GM13977 (cell line): ENCODE data around the gene FAF2.

ENCODE experiments used
- DNase-seq: peaks from one replicate; pipeline ENCODE4 v3.0.0; 2012; ENCODE audit warnings: low spot score
- in situ Hi-C: fragments of 300-500 bp; cut with MboI; formaldehyde crosslinking; loops from one replicate; pipeline ENCODE4 v1.12.0; 2022; ENCODE audit warnings: low sequenced_read_pairs, low pct_unique_long_range_greater_than_20kb, mixed read lengths, inconsistent platforms; ENCODE audit not compliant: unreplicated experiment
- TF ChIP-seq, protein P1 (sequence below): IDR thresholded peaks from 2 replicates; pipeline ENCODE4 v1.5.1; 2012; ENCODE audit warnings: mild to moderate bottlenecking, control low read depth; ENCODE audit not compliant: insufficient read depth; ENCODE audit errors: extremely low read depth, missing control alignments

The FAF2 gene

DNA sequence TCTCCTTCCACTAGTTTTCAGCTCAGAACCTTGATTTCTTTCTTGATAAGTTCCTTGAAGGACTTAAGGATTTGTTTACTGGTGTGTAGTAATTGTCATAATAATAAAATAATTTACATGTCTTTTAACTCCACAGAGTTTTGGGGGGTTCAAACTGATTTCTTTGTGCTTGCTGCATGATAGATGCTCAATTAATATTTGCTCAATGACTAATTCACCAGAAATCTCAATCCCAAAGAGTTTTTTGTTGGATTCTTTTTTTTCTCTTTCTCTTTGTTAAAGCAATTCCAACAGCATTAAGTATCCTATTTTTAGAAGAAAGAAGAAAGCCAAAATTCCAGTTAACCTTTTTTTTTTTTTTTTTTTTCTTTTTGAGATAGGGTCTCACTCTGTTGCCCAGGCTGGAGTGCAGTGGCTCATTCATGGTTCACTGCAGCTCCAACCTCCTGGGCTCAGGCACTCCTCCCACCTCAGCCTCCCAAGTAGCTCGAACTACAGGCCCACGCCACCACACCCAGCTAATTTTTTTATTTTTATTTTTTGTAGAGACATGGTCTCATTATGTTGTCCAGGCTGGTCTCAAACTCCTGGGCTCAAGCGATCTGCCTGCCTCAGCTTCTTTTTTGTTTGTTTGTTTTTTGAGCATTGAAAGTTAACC lies 10.8 kb downstream of the FAF2 start:
- DNase-seq: no peak
- TF ChIP-seq, protein P1, sequence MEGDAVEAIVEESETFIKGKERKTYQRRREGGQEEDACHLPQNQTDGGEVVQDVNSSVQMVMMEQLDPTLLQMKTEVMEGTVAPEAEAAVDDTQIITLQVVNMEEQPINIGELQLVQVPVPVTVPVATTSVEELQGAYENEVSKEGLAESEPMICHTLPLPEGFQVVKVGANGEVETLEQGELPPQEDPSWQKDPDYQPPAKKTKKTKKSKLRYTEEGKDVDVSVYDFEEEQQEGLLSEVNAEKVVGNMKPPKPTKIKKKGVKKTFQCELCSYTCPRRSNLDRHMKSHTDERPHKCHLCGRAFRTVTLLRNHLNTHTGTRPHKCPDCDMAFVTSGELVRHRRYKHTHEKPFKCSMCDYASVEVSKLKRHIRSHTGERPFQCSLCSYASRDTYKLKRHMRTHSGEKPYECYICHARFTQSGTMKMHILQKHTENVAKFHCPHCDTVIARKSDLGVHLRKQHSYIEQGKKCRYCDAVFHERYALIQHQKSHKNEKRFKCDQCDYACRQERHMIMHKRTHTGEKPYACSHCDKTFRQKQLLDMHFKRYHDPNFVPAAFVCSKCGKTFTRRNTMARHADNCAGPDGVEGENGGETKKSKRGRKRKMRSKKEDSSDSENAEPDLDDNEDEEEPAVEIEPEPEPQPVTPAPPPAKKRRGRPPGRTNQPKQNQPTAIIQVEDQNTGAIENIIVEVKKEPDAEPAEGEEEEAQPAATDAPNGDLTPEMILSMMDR: no peak
- in situ Hi-C loops: no loop called here

GRCh38 chr5:176461349-176461748 lies 13.2 kb downstream of the FAF2 start:
- in situ Hi-C loops: no loop called here
- no peak for DNase-seq
- TF ChIP-seq, protein P1: no peak

DNA sequence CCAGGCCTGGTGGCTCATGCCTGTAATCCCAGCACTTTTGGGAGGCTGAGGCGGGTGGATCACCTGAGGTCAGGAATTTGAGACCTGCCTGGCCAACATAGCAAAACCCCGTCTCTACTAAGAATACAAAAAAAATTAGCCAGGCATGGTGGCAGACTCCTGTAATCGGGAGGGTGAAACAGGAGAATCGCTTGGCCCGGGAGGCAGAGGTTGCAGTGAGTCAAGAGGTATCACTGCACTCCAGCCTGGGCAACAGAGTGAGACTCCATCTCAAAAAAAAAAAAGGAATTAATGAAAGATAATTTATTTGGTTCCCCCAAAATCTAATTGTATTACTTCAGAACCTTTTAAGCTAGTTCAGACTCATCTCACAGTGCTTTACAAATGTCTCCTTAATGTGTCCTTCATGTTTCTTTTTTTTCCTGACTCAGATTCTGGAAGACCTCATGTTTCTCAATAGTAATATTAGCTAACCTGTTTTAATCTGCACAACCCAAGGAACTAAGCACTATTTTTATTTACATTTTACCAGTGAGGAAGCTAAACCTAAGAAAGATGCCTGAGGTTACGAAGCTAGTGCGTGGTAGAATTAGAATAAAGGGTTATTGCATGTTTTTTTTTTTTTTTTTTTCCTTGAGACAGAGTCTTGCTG lies 15.1 kb downstream of the FAF2 start:
- in situ Hi-C loops: no loop called here
- DNase-seq: no peak
- TF ChIP-seq, protein P1: no peak

DNA sequence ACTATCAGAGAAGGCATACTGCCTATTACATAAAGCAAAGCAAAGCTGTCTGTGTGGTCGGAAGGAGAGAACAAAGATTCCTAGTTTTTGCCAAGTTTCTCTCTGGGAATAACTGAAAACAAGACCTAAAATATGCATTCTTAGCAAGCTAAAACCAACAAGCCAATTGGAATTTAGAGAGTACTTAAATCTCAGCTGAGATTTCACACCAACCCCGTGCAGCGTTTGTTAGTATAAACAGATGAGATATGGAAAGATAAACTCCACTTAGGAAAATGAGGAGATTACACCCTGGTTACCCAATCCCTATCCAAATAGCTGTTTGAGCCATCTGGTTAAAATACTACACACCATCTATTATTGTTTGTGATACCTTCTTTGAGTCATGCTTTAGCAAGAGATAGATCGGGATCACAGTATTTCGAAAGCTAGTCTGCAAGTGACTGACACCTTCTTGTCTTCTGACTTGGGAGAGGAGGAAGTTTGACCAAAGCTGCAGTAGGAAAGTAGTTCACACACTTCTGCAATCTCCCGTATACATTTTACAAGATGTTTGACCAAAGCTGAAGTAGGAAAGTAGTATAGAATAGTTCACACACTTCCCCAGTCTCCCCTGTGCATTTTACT lies 18.2 kb downstream of the FAF2 start:
- DNase-seq: no peak
- TF ChIP-seq, protein P1: no peak
- in situ Hi-C loops: no loop called here

DNA sequence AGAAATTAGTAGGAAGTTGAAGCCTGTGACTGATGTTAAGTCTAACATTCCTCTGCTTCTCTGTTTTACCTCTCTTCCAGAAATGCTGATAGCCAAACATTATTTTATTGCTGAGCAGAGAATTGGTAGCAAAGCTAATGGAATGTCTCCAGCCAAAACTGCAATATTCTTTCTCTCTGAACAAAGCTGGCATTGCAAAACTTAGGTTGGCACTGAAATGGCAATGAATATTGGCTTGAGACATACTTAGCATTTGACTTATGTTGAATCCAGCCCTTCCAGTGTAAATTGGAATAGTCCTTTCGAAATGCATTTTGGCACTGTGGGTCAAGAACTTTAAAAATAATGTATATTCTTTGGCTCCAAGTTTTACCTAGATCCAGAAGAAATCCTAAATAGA lies 21.1 kb downstream of the FAF2 start:
- in situ Hi-C loops: no loop called here
- no peak for DNase-seq
- TF ChIP-seq, protein P1: no peak

- no peak for DNase-seq
- in situ Hi-C loops: no loop called here
- TF ChIP-seq, protein P1: no peak
These were observed 22.4 kb downstream of the FAF2 start for GRCh38 chr5:176470539-176470938.
